GM18909 (cell line): ENCODE results near the gene UNC5C.

Experiments
- ATAC-seq: cut with Tn5 transposase; IDR thresholded peaks from one replicate; pipeline ENCODE4 v1.9.1; 2021; ENCODE audit warnings: mild to moderate bottlenecking; ENCODE audit not compliant: unreplicated experiment, poor library complexity

The UNC5C gene

GRCh38 chr4:95410387-95410977 is 138.3 kb downstream of the UNC5C start:
- no peak for ATAC-seq

DNA sequence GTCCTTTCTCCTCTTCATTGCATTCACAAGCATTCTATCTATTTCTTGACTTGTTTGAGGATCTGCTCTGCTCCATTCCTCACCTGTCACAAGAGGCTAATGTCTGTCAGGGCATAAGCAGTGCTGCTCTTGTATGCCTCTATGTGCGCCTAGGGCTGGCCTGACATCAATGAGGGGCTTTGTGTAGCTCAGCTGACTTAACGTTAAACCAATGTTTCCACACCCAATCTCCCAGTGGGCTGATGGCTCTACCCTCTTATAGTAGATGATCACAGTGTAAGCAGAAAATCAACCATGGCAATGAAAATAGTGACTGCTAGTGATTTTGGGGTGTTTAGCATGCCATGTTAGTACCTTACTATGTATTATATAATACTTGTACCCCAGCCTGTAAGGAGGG is 139.0 kb downstream of the UNC5C start:
- ATAC-seq = no peak

GRCh38 chr4:95409127-95409526 is 139.6 kb downstream of the UNC5C start:
- ATAC-seq = no peak

DNA sequence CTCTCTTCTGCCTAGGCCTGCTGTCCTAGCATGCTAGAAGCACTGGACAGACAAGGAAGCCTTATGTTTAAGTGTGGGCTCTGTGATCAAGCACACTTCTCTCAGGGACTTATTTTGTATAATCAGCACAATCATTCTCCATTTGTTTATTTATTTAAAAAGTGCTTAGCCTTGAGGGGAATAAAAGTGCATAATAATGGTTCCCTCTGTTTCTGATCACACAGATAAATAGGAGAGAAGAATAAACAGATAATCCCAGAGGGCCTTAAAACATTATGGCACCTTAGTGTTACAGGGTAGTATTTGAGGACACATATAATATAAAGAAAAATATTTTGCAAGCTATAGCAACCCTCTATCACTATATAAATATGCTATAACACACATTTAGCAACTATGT is 146.5 kb downstream of the UNC5C start:
- ATAC-seq = no peak

GRCh38 chr4:95398217-95398616 is 150.6 kb downstream of the UNC5C start:
- no peak for ATAC-seq

DNA sequence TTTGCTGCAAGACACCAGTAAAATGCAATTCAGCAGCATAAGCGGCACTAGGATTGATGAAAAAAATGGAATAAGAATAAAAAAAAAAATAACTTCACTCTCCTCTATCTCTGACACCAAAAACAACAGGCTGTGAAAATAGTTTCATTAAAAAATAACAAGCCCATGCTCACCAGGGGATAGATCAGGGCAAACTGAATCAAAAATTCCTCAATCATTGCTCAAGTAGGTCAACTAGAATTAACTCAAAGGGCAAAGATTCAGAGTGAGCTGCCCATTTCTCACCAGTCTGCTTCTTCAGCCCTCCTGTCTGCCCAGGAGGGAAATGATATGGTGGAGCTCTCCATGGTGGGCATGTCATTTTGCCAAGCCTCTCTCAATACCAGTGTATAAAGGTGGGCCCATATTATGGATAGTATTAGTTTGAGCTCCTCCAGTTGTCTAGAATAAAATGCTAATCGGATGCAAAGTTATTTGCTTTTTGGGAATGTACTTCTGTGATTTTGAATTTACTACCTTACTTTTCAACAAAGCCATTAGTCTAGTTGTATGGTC is 153.9 kb downstream of the UNC5C start:
- no peak for ATAC-seq

DNA sequence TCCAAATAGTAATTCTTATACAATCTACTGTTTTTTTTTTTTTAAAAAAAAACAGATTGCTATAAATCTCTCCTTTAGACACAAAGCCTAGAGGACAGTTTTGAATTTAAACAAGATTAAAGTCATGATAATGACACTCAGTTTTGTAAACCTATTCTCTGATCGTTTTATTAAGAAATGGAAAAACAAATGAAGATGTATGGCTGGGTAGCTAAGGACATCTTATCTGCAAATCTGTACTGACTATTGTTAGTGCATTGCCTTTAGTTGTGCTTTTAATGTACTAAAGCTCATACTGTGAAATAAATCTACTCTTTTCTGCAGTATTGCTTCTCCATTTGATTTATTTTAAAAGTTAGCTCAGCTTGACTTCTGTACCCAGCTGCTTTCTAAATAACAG is 155.0 kb downstream of the UNC5C start:
- no peak for ATAC-seq

GRCh38 chr4:95388911-95389310 is 159.9 kb downstream of the UNC5C start:
- no peak for ATAC-seq

DNA sequence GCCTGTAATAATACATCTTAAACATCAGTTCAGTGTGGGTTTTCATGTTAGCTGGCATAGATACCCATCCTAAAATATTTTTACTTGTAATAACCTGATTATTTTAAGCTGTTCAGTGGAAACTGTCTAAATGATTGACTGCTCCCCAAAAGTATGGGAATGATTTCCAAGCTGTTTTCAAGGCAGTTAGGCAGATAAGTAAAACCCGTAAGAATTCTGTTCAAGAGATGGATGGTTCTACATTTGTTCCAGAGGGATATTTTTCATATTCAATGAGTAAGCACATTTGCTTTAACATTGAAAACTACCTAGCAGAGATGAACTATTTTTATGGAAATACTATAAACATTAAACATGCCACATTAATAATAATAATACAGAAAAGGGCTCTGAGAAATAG is 161.1 kb downstream of the UNC5C start:
- ATAC-seq = no peak

GRCh38 chr4:95386410-95386809 is 162.4 kb downstream of the UNC5C start:
- no peak for ATAC-seq

DNA sequence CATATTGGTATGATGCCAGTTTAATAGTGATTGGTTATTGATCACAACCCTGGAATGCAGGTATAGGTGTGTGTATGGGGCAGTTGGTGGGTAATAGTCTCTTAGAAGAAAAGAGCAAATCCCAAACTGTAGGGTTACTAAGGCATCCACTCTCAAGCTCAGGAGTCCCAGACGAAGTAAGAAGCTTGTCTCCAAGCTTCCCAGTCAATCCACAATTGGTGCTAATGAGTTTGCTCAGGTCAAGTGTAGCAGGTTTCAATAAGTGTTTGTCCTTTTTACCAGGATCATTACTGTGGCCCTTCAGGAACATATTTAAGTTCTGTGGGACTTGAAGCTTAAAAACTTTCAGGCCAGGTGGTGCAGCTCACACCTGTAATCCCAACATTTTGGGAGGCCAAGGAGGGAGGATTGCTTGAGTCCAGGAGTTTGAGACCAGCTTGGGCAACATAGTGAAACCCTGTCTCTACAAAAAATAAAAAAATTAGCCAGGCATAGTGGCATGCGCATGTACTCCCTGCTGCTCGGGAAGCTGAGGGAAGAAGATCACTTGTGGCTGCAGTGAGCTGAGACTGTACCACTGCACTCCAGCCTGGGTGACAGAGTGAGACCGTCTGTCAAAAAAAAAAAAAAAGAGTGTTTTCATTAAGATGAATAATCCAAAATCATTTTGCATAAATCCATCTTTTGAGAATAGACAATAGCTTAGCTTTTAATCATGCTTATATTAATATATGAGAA is 166.8 kb downstream of the UNC5C start:
- ATAC-seq = no peak

DNA sequence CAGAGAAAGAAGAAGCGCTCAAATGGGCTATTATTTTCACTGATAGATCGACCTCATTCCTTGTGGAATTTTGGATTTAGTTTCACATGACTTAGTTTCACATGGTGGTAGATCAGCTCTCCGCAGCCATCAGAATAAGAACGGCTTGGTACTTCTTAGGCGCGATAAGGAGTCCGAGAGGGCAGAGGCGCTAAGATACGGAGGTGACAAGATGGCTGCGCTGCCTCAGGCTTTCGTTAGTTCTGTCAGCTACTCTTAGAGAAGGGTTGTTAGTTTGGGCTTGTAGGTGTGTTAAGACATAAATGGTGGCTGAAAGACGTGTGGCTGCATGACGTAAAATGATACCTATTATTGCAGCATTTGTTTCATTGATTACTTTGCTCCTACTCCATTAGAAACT is 169.1 kb downstream of the UNC5C start:
- no peak for ATAC-seq

GRCh38 chr4:95377366-95377900 is 171.3 kb downstream of the UNC5C start:
- no peak for ATAC-seq

- ATAC-seq = no peak
Measured at GRCh38 chr4:95371476-95372224, 177.1 kb downstream of the UNC5C start.

DNA sequence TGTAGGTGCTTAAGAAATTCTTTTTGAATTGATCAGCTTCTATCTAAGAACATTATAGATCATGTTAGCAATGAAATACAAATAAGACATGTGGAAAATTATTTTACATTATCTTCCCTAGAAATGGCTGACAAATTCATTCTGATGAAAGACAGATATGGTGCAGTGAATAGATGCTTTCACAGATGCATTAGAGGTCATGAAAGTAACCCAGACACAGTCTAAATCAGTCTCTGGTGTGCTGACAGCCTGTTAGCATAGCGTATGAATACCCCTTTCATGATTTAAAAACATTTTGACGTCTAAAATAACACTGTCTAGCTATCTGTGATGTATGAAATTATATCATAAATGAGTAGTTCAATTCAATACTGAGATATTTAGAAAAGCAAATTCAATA is 180.9 kb downstream of the UNC5C start:
- no peak for ATAC-seq

DNA sequence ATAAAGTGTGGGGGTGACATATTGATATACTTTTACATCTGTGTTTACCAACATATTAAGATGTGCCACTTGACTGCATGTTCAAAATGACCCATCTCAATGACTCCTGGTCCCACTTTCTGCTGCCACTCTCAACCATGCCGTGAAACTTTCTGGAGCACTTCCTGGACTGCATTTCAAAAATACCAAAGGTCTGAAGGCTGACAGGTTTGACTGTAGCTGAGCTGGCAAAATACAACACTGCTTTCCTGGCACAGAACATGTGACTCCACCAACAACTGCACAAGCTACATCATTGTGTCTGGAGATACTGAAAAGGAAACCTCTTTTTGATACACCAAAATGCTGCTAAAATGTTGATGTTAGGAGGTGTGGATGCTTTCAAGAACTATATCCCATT is 184.8 kb downstream of the UNC5C start:
- no peak for ATAC-seq

GRCh38 chr4:95363559-95363925 is 185.2 kb downstream of the UNC5C start:
- no peak for ATAC-seq

DNA sequence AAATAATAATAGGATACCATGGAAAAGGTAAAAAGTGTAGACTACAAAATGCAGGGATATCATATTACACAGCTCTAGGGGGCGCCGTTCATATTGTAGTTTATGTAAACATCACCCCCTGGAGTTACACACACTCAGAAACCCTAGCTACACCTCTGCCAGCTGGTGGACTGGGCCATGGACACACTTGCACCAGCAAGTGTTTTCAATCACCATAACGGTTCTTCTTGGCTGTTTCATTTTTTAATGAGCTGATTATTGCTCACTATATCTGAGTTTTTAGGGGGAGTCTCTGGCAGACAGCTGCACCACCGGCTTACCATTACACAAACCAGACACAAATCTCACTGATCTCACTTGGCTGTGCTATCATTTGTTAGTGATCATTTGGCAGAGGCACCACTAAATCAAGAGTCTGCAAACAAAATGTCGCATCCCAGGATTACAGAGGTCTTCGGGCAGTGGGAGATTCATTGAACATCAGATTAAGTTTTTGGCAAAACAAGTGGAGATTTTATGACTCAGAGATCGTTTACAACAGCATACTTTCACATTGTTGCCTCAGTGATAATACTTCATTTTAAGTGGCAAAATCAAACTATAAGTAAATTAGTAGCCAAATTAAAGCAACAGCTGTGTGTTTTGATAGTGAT is 185.7 kb downstream of the UNC5C start:
- no peak for ATAC-seq

DNA sequence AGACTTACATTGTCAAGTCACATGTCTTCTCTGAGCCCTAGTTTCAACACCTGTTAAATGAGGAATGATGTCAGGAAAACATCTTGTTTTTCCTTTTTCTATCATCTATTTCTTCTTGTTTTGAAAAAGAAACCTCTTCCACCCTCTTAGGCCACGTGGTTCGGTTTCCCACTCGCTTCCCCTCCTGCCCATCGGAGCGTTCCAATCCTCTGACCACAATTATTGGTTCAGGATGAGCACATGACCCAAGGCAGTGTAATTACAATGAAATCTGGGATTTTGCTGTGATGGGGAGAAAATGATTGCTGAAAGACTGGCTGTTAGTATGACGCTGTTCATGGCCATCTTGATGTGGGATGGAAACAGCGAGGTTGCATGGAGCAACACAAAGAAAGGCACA is 186.7 kb downstream of the UNC5C start:
- ATAC-seq = no peak

- no peak for ATAC-seq
Measured at GRCh38 chr4:95361696-95361965, 187.1 kb downstream of the UNC5C start.
